Left renal cortex interstitium (tissue), 4 donors: ENCODE data around the gene FAAH. TPM values are rescaled to one million over a fixed set of nuclear protein-coding genes. Genes with fewer than 3 reads are reported as not detected.

Source experiments
- DNase-seq, 4 donors: peaks; one replicate each; pipeline ENCODE4 v3.0.0-alpha.2; 2013; ENCODE audit warnings: low read depth in 4 of 4, low spot score in 2 of 4, missing footprints in 1 of 4
- polyA plus RNA-seq, 4 donors: library from polyadenylated mRNA; unstranded; fragments of 120-200 nt; gene quantifications; one replicate each; pipeline ENCODE4 v1.2.1, GENCODE V29; 2013; ENCODE audit not compliant: insufficient read length in 4 of 4

The FAAH gene
- polyA plus RNA-seq, 4 donors = 16.9 to 31.8 (median 26.7) TPM

DNA sequence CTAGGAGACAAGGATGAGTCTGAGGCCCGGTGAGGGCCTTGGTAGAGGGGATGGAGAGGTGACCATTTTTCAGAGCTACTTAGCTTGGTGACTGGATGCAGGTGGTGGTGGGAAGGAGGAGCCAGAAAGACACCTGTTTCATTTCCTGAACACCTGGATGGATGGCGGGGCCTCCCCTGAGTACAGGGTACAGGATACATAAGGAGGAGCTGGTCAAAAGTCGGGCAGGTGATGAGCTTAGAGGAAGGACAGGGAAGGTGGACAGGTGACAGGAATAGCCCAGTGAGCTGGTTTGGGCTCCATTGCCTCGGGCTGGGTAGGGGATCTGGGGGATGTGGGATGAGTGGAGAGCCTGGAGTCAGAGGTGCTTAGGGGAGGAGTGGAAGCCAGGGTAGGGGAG lies 6.3 kb downstream of the FAAH start:
- DNase-seq = no peak

DNA sequence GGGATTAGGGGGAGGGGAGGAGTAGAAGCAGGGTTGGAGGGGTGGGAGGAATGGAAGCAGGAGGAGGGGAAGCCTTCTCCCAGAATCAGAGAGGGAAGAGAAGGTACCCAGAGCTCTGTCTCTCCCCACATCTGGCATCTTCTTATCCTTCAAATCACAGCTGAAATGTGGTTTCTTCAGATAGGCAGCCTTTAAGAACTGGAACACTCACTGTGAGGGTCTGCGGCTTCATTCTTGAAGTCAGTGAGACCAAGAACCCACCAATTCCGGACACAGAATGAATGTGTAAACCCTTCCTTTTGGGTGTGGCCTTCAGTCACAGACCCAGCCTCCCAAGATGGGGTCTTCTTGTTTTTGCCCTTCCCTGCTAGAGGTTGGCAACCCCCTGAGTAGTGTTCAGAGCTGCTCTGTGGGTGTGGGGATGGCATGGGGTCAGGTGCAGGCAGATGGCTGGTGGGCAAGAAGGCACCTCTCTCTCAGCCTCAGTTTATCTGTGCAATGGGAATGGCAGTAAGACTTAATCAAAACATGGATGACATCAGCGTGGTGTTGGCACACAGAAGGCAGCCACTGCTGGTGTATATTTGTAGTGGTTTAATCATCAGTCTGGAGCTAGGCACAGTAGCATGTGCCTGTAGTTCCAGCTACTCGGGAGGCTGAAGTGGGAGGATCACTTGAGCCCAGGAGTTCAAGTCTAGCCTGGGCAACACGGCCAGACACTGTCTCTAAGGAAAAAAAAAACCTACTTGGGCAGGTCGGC lies 7.2 kb downstream of the FAAH start:
- no peak for DNase-seq

DNA sequence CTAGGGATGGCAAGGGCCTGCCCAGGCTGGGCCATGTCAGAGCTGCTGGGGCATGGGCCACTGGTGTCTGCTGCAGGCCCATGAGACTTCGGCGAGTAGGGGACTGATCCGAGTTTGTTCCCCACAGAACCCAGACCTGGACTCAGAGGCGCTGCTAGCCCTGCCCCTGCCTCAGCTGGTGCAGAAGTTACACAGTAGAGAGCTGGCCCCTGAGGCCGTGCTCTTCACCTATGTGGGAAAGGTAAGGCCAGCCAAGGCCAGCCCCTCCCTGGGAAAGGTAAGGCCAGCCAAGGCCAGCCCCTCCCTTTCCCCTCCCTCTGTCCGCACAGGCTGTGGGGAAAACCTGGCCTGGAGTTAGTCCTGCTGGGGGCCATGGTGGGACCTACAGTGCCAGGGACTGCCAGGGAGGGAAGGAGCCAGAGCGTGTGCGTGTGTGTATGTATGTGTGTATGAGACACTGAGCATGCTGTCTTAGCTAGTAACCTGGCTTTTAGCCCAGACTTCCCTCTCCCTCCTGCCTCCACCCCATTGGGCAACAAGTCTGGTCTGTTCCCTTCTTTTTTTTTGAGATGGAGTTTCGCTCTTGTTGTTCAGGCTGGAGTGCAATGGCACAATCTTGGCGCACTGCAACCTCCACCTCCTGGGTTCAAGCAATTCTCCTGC lies 8.0 kb downstream of the FAAH start:
- no peak for DNase-seq

DNA sequence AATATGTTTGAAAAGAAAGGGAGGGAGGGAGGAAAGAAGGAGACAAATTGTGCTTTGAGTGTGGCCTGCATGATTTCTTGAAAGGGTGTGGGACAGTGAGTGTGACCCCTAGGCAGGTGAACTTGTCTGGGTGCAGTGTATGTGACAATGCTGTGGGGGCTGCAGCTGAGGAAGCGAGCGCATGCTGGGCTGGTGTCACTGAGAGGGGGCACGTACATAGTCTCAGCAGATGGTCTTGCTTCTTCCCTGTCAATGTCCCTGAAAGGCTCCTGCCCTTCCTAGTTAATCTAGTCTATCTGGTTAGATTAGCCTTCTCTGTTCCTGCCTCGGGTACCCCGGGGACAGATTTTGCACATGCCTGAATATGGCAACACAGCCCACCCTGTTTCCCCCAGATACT lies 9.8 kb downstream of the FAAH start:
- no peak for DNase-seq

DNA sequence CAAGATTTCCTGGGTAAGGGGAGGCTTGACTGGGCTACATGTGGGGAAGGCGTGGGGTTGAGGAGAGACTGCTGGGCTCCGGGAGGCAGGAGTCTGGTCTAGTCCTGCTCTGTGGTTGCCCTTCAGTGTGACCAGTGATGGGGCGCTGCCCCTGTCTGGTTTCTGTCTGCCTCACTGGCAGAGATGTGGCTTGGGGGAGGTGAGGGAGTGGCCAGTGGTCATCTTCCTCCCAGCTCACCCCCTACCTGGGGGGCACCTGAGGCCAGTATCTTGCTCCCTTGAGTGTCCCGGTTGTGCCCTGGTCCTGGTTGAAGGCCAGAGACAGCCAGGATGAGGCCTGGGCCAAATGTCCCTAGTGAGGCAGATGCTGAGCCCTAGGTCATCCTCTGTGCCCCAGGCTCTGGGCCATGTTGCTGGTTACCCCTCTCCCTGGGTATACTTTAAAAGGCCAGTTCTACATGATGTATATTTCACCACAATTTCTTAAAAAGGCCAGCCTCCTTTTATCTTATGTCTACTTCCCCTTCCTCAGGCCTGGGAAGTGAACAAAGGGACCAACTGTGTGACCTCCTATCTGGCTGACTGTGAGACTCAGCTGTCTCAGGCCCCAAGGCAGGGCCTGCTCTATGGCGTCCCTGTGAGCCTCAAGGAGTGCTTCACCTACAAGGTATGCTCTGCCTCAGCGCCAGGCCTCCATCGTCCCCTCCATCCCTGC lies 10.5 kb downstream of the FAAH start:
- no peak for DNase-seq

DNA sequence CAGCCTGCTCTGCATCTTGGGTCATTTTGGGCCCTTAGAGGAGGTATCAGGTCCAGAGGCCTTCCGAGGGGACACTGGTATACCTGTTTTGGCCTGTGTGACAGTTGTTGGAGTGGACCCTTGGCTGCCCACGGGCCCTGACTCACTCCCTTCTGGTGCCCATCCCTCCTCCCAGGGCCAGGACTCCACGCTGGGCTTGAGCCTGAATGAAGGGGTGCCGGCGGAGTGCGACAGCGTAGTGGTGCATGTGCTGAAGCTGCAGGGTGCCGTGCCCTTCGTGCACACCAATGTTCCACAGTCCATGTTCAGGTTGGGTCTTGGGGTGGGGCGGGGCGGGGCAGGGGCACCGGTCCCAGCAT lies 11.1 kb downstream of the FAAH start:
- DNase-seq = no peak

DNA sequence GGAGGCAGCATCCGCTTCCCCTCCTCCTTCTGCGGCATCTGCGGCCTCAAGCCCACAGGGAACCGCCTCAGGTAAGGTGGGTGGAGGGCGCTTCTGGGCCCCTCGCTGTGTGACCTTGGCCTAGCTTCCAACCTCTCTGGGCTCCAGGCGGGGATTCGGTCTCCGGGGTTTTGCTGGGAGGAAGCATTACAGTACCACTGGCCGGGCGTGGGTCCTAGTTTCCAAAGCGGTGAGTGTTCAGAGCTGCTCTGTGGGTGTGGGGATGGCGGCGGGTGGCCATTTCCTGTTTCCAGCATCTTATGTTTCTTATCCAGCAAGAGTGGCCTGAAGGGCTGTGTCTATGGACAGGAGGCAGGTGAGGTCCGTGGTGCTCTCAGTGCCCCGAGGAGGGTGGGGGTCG lies 11.6 kb downstream of the FAAH start:
- DNase-seq = no peak

DNA sequence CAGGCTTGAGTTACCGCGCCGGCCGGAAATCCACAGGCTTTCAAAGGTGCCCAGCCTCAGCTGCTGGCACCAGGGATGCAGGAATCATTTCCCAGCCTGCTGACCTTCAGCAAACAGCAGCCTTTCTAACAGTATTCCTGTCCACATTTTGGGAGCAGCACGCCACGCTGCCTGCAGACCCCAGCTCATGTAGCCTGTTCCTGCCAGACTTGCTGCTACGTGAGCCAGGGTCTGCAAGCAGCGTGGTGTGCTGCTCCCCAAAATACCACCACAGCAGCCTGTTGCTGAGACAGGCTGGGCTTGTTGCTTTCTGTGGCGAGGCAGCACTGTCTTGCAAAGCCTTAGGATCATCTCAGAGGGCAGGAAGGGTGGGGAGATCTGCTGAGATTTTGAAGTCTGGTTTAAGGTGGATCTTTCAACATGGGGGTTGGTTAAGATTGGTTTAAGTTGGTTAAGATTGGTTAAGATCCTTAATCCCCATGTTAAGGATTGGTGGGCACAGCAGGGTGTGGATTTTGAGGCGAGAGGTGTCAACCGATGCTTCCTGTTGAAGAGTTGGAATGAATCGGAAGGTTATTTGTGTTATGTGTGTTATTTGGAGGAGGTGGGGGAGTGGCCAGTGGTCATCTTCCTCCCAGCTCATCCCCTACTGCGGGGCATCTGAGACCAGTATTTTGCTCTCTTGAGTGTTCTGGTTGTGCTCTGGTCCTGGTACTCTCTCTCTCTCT lies 12.9 kb downstream of the FAAH start:
- DNase-seq = no peak

DNA sequence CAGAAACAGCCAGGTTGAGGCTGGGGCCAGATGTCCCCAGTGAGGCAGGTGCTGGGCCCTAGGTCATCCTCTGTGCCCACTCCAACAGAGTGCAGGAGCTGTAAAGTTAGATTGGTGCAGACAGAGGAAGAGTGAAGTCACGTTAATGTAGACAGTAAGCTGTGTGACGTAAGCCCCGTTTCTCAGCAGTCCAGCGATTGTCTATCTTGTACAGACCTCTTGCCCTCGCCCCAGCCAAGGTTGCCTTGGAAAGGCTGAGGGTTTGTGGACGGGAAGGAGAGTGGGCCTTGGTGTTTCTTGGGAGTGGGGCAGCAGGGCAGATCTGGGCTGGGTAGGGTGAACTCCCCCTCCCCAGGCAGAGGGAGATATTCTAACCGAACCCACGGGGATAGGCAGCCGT lies 13.5 kb downstream of the FAAH start:
- DNase-seq = no peak

DNA sequence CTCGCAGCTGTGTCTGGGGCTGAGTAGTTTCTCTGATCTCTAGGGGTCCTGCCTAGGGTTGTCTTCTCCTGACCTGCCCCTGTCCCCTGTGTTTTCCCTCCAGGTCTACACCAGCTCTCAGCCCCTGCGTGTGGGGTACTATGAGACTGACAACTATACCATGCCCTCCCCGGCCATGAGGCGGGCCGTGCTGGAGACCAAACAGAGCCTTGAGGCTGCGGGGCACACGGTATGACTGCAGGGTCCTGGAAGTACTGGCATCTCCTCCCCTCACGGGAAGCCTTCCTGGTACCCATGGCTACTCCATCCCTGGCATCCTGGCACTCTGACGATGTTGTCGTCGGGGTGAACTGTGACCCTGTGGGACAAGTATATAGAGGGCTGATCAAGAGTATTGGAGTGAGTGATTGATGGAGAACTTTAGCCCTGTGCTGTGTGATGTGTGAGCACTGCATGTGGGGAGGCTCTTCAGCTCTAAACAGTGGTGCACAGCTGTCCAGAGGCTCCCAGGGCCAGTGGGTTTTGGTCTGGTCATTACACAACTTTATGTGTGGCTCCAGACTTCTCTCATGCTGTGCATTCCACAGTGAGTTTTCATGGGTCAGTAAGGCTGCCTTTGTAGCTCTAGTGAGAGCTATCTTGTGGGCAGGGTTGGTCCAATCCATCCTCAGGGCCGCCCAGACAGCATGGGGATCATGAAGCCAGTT lies 14.4 kb downstream of the FAAH start:
- DNase-seq = no peak

DNA sequence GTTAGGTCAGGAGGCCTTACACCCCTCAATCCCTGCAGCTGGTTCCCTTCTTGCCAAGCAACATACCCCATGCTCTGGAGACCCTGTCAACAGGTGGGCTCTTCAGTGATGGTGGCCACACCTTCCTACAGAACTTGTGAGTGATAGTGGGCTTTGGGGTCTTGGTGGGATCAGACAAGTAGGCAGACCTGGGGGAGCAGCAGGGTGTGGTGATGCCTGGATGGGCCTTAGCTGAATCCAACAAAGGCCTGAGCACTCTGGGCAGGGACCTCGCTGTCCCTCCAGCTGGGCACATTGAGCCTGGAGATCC lies 14.9 kb downstream of the FAAH start:
- no peak for DNase-seq

DNA sequence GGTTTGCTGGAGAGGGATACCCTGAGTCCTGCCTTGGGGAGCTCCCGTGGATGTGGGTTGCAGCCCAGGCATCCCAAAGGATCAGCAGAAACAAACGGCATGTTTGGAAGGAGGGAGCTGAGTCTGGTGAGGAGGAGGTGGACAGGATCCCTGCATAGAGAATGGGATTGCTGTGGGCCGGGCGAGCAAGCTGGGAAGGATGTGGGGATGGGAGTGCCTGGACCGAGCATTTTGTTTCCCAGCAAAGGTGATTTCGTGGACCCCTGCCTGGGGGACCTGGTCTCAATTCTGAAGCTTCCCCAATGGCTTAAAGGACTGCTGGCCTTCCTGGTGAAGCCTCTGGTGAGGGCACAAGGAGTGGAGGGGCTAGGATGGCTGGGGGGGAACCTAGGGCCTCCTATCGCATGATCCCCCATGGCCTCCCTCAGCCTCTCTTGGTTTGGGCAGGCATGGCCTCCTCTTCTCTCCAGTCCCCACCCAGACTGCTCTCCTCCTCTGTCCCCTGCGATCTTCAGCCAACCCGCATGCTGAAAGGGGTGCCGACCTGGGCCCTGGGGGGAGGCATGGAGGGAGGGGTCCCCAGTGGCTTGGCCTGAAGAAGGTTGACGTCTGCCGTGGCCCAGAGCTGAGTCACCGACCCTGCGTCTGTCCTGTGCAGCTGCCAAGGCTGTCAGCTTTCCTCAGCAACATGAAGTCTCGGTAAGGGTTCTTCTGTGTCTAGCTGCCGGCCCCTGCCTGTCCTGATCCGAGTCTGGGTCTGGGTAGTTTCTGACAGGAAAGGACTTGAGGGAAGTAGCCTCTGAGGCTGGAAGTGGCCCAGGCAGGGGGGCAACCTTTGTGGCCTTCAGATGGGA lies 16.3 kb downstream of the FAAH start:
- DNase-seq = no peak

DNA sequence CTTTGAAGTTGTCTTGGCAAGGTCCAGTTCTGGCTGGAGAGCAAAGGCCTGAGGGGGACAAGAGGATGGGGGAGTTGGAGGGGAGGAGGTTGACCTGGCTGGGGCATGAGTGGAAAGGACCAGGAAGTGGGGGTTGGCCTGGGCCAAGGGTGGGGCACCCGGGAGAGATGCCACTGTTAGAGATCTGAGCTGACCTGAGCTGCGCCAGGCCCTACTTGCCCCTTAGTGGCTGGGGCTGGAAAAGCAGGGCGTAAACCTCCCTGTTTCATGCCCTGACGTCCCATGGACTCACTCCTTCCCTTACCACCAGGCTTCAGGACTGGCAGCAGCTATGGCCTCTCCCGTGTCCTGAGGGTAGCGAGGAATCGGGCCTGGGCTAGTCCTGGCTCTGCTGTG lies 16.9 kb downstream of the FAAH start:
- DNase-seq = no peak

DNA sequence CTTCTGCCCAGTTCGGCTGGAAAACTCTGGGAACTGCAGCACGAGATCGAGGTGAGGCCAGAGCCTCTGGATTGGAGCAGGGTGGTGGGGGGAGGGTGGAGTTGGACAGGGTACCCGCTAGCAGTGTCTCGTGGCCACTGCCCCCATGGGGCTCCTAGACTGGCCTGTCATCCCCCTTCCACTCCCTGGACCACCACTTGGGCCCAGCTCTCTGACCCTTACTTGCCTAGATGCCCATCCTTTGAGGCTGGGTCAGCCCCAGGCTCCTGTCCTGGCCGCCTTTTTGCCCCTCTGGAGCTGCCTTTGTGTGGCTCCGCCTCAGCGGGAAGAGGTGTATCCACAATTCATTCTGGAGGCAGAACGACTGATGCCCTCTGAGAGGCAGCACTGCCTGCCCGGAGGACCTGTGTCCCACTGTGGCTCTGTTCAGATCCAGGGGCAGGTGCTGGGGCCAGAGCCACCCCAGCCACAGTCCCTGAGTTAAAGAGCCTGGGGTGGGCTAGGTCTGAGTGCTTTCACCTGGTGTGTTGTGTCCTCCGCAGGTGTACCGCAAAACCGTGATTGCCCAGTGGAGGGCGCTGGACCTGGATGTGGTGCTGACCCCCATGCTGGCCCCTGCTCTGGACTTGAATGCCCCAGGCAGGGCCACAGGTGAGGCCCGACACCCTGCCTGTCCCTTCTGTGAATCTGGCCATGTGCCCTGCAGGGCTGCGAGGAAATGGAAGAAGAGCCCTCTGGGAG lies 17.7 kb downstream of the FAAH start:
- no peak for DNase-seq

DNA sequence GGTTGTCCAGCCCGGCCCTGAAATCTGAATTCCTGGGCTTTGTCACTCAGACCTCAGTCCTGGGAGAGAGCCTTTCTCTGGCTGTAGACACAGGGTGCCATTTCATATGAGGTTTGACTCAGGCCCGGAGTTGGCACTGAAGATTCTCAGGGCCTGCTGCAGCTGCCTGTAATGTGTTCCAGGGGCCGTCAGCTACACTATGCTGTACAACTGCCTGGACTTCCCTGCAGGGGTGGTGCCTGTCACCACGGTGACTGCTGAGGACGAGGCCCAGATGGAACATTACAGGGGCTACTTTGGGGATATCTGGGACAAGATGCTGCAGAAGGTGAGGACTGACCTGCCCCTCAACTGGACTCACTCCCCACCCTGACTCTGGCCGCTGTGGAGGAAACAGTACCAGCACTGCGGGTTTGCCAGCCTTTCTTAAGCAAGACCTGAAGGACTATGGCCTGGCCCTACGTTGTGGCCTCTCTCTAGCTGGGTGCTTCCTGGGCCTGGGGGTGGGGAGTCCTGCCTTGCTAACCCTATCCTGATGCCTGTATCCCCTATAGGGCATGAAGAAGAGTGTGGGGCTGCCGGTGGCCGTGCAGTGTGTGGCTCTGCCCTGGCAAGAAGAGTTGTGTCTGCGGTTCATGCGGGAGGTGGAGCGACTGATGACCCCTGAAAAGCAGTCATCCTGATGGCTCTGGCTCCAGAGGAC lies 18.9 kb downstream of the FAAH start:
- no peak for DNase-seq

DNA sequence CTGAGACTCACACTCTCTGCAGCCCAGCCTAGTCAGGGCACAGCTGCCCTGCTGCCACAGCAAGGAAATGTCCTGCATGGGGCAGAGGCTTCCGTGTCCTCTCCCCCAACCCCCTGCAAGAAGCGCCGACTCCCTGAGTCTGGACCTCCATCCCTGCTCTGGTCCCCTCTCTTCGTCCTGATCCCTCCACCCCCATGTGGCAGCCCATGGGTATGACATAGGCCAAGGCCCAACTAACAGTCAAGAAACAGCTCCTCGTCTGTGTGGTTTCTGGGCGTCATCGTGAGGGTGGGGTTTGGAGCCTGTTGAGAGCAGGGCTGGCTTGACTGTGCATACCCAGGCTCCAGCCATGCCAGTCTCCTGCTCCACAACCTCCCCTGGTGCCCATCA lies 19.5 kb downstream of the FAAH start:
- no peak for DNase-seq

DNA sequence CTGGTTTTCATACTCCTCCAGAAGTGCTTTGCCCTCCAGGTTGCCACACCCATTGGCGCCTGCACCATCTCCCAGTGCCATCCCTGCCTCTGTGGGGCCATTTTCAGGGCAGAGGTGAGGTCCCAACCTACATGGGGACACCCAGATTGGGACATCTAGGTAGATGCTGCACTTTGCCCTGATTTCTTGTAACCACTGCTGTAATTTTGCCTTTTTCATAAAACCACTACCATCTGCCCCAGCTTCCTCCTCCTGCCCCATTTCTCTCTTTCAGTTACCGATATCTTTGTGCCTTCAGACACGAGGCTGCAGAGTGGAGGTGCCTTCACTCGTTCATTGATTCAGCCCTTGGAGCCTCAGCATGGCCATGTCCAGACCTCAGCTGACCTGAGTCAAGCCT lies 21.4 kb downstream of the FAAH start:
- DNase-seq = no peak

DNA sequence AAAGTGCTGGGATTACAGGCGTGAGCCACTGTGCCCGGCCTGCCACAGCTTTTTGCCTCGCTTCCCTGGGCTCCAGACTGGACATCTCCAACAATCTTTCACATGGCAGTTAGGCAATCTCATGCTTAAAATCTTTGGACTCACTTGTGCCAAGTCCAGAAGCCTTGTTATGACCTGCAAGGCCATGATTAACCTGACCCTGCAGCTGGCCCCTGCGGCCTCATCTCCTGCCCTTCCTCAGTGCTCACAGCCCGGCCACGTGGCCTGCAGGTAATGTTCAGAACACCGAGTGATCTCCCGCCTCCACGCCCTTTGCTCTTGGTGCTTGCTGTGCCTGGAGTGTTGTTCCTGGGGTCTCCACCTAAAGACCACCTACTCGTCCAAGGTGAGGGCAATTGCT lies 24.9 kb downstream of the FAAH start:
- no peak for DNase-seq

DNA sequence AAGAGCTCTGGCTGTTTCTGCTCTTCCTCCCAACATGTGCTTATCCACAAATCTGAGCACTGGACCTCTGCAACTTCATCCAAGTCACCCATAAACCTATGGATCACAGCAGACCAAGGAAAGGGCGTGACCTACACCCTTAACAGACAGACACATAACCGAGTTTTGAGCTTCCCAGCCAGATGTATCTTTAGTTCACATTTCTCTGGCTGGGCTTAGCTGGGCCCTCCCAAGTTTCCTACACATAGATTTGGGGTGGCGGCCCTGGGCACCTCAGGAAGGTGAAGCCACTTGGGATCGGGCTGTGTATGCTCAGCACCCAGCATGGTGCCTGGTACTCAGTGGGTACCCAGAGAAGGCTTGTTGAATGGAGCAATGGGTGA lies 26.4 kb downstream of the FAAH start:
- DNase-seq = no peak
